ENCODE results near the gene LRRC10B.

LRRC10B gene

DNA sequence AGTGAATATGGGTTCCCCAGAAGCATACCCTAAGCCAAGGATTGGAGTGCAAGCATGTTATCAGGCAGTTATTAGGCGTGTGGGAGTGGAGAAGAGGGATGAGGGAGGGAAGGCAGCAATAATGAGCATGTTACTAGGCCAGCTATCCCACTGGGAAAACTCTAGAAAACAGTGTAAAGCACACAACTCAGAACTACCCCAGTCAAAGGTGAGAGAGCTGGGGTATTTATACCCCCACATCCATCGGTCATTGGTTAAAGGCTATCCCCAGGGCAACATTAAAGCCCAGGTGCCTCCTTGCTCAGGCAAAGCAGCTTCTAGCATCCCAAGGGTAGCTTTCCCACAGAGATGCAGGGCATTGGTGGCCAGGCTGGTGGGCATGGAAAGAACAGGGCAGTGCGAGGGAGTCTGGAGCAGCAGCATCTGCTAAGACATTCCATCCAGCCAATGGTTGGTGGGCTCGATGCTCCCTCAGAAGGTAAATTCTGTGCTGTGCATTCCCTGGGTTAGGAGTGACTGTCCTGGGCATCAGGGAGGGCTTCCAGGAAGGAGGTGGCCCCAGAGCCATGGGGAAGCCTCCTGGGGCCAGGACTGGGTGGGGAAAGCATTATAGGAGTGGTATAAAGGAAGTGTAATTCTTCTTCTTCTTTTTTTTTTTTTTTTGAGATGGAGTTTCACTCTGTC is 21.1 kb upstream of the LRRC10B start:
- Histone ChIP-seq H3K36me3 (ENCODE audit: insufficient read depth) (no peaks in the 10 kb centered on the region), H3K4me1 (ENCODE audit: low read depth, poor library complexity, severe bottlenecking) (no peaks in the 10 kb centered on the region), H3K9ac (no peak overlapping the region), H3K79me2 (ENCODE audit: insufficient read depth, low read depth) (no peaks in the 10 kb centered on the region), H4K20me1 (ENCODE audit: insufficient read depth) (no peaks in the 10 kb centered on the region), H3K4me3 (IDR thresholded peaks at IDR 0.05; ENCODE audit: insufficient read depth, low read depth, low read length) (no peak overlapping the region), H3K27ac (no peak overlapping the region), H3K4me2 (no peak overlapping the region), H2AFZ (ENCODE audit: low read depth) (no peak overlapping the region), H3K27me3 (ENCODE audit: insufficient read depth, low read depth) (peaks cover 71% of the 10 kb centered on the region)
- TF ChIP-seq, protein P1, sequence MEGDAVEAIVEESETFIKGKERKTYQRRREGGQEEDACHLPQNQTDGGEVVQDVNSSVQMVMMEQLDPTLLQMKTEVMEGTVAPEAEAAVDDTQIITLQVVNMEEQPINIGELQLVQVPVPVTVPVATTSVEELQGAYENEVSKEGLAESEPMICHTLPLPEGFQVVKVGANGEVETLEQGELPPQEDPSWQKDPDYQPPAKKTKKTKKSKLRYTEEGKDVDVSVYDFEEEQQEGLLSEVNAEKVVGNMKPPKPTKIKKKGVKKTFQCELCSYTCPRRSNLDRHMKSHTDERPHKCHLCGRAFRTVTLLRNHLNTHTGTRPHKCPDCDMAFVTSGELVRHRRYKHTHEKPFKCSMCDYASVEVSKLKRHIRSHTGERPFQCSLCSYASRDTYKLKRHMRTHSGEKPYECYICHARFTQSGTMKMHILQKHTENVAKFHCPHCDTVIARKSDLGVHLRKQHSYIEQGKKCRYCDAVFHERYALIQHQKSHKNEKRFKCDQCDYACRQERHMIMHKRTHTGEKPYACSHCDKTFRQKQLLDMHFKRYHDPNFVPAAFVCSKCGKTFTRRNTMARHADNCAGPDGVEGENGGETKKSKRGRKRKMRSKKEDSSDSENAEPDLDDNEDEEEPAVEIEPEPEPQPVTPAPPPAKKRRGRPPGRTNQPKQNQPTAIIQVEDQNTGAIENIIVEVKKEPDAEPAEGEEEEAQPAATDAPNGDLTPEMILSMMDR (conservative IDR thresholded peaks at IDR 0.05; ENCODE audit: low read depth, low read length): no peak

DNA sequence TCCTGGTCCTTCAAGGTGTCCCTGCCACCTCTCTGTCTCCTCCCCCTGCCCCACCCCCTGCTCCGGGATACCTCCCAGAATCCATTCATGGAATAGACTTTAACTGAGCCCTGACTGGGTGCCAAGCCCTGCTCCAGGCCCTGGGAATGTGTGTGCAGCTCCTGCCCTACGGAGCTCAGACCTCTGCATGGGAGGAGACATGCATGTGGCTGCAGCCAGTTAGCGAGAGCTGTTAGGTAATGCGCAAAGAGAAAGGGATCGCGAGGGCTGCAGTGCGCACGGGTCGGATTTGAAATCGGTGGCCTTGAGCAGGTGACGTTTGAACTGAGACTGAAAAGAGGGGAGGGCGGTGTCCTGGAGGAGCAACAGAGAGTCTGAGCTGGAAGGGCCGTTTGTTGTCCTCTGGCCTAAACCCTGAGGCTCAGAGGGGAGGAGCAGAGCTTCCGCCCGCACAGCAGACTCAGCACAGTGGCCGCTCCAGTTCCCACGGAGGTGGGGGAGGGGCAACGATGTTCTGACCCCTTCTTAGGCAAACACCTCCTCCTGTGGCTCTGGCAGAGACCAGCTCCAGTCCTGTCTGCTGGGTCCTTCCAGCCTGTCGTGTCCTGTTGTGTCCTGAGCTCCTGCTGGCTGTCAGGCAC is 19.8 kb upstream of the LRRC10B start:
- Histone ChIP-seq H3K4me2 (no peak overlapping the region), H3K36me3 (ENCODE audit: insufficient read depth) (no peaks in the 10 kb centered on the region), H3K27me3 (ENCODE audit: insufficient read depth, low read depth) (peaks cover 62% of the 10 kb centered on the region), H3K4me1 (ENCODE audit: low read depth, poor library complexity, severe bottlenecking) (no peaks in the 10 kb centered on the region), H3K9ac (no peak overlapping the region), H4K20me1 (ENCODE audit: insufficient read depth) (no peaks in the 10 kb centered on the region), H3K27ac (no peak overlapping the region), H2AFZ (ENCODE audit: low read depth) (no peak overlapping the region), H3K4me3 (IDR thresholded peaks at IDR 0.05; ENCODE audit: insufficient read depth, low read depth, low read length) (no peak overlapping the region), H3K79me2 (ENCODE audit: insufficient read depth, low read depth) (no peaks in the 10 kb centered on the region)
- TF ChIP-seq, protein P1 (conservative IDR thresholded peaks at IDR 0.05; ENCODE audit: low read depth, low read length): no peak

DNA sequence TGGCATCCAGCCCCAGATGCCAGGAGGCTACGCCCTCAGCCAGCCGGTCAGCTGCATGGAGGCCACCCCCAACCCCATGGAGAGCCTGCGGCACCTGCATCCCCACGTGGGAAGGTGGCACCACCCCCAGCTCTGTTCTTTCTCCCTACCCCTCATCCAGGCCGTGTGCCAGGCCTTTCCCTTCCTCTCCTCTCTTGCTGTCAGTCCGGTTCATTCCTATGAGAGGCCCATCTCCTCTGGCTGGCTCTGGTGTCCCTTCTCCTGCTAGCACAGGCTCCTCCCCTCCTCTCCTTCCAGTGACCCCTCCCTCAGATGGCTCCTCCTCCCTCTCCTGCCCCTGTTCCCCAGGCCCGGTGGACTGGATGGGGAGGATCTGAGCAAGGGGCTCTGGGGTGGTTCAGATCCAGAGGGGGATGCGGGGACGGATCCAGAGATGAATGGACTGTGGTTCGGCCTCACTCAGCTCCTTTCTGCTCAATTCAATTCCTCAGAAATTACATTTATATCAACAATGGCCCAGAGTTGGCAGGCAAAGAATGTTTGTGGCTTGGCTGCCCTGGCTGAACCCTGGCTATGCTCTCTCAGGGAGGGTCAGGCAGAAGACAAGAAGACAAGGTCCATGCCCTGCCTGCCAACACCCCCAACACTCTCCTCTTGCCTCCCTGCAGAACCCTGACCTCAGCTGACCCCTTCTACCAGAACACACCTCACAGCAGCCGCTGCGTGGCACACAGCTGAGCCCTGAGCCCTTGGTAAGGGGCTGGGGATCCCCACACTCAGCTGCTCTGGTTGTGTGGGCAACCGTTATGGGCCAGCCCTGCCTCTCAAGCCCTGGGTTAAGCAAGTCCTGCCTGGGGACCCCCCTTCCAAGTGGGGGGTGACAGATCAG is 18.5 kb upstream of the LRRC10B start:
- H3K79me2 ChIP-seq (ENCODE audit: insufficient read depth, low read depth): no peaks in the 10 kb centered on the region
- no peaks in the 10 kb centered on the region for H3K4me1 ChIP-seq (ENCODE audit: low read depth, poor library complexity, severe bottlenecking)
- no peak overlapping the region for H3K9ac ChIP-seq
- H3K4me3 ChIP-seq (IDR thresholded peaks at IDR 0.05; ENCODE audit: insufficient read depth, low read depth, low read length): no peak overlapping the region
- no peaks in the 10 kb centered on the region for H4K20me1 ChIP-seq (ENCODE audit: insufficient read depth)
- H3K4me2 ChIP-seq: no peak overlapping the region
- TF ChIP-seq, protein P1 (conservative IDR thresholded peaks at IDR 0.05; ENCODE audit: low read depth, low read length): no peak
- no peaks in the 10 kb centered on the region for H3K36me3 ChIP-seq (ENCODE audit: insufficient read depth)
- H3K27ac ChIP-seq: no peak overlapping the region
- no peak overlapping the region for H2AFZ ChIP-seq (ENCODE audit: low read depth)
- peaks cover 49% of the 10 kb centered on the region for H3K27me3 ChIP-seq (ENCODE audit: insufficient read depth, low read depth)

DNA sequence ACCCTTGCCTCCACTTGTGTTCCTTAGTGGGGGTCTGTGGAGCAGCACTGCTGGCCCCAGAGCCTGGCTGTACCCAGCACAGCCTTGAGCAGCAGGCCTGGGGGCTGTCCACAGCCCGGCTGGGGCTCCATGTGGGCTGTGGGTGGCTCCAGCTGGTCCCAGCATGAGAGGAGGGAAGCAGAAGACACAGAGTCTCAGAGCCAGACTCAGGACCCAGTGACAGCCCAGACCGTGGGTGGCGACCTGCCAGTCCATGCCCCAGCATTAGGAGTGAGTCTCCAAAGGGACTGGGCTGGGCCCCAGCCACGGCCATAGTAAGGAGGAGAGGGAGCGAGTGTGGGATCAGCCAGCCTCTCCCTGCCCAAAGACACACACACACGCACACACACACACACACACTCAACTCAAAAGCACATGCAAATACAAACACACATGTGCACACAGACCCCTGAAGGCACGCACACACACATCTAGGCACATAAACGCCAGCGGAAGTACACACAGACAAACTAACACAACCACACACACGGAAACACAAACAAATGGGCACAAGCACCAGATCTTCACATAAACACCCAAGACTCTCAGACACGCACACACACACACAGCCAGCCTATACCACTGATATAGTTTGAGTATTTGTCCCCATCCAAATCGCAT is 16.7 kb upstream of the LRRC10B start:
- Histone ChIP-seq H3K4me2 (no peak overlapping the region), H4K20me1 (ENCODE audit: insufficient read depth) (no peaks in the 10 kb centered on the region), H3K79me2 (ENCODE audit: insufficient read depth, low read depth) (no peaks in the 10 kb centered on the region), H3K36me3 (ENCODE audit: insufficient read depth) (no peaks in the 10 kb centered on the region), H3K27me3 (ENCODE audit: insufficient read depth, low read depth) (peaks cover 33% of the 10 kb centered on the region; the same call in 1 of the 2 replicates), H3K4me3 (IDR thresholded peaks at IDR 0.05; ENCODE audit: insufficient read depth, low read depth, low read length) (no peak overlapping the region), H2AFZ (ENCODE audit: low read depth) (no peak overlapping the region), H3K4me1 (ENCODE audit: low read depth, poor library complexity, severe bottlenecking) (no peaks in the 10 kb centered on the region), H3K9ac (no peak overlapping the region), H3K27ac (no peak overlapping the region)
- TF ChIP-seq, protein P1 (conservative IDR thresholded peaks at IDR 0.05; ENCODE audit: low read depth, low read length): no peak
